ENCODE results near the gene CREBRF.
"Not testable (repeated sequence)": the region's sequence is repeated elsewhere in the genome, so short reads cannot be mapped to it uniquely, and the experiment has no call there.

CREBRF gene

DNA sequence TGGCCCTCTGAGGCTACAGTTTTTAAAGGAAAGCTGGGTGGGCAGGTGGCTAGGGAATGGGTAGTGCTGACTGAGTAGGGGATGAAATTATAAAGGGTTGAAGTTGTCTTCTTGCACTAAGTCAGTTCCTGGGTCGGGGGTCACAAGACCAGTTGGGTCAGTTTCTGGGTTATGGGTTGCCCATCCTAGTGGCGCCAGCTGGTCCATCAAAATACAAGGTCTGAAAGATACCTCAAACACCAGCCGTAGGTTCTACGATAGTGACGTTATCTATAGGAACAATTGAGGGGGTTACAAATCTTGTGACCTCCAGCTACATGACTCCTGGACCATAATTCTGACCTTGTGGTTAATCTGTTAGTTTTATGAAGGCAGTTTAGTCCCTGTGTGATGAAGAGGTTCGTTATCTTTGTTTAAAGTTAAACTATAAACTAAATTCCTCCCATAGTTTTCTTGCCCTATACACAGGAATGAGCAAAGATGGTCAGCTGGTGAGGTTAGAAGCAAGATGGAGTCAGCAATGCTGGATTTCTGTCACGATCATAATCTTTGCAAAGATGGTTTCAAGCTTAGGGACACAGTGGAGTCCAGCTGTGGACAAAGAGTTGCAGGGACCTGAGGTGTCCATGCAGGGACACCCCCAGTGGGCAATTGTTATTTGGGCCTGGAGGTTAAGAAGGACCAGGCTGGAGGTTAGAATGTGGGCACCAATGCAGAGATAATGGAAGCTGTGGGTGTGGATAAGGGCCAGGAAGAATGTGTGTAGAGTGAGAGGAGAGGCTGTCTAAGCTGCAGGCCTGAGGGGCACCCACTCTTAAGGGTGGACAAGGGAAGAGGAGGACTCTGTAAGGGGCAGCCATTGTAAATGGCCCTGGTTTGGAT is 14.0 kb upstream of the CREBRF start:
- TF ChIP-seq, protein P1, sequence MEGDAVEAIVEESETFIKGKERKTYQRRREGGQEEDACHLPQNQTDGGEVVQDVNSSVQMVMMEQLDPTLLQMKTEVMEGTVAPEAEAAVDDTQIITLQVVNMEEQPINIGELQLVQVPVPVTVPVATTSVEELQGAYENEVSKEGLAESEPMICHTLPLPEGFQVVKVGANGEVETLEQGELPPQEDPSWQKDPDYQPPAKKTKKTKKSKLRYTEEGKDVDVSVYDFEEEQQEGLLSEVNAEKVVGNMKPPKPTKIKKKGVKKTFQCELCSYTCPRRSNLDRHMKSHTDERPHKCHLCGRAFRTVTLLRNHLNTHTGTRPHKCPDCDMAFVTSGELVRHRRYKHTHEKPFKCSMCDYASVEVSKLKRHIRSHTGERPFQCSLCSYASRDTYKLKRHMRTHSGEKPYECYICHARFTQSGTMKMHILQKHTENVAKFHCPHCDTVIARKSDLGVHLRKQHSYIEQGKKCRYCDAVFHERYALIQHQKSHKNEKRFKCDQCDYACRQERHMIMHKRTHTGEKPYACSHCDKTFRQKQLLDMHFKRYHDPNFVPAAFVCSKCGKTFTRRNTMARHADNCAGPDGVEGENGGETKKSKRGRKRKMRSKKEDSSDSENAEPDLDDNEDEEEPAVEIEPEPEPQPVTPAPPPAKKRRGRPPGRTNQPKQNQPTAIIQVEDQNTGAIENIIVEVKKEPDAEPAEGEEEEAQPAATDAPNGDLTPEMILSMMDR (IDR thresholded peaks at IDR 0.05; ENCODE audit: extremely low read depth, missing control alignments): no peak
- DNase-seq (ENCODE audit: low spot score): no peak

DNA sequence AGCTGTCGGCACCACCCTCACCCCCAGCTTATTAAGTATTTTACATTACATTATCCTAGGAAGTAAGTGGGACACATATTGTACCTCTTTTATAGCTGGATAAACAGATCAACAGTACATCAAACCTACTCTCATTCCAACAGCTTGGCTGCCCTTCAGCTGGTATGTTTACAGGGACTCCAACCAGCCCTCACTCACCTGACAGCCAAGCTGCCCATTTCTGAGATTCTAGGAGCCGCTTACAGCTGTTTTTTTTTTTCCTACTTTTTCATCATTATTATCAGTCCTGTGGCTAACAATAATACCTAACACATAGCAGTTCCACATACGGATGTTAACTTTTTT is 13.4 kb upstream of the CREBRF start:
- TF ChIP-seq, protein P1 (IDR thresholded peaks at IDR 0.05; ENCODE audit: extremely low read depth, missing control alignments): no peak
- no peak for DNase-seq (ENCODE audit: low spot score)

DNA sequence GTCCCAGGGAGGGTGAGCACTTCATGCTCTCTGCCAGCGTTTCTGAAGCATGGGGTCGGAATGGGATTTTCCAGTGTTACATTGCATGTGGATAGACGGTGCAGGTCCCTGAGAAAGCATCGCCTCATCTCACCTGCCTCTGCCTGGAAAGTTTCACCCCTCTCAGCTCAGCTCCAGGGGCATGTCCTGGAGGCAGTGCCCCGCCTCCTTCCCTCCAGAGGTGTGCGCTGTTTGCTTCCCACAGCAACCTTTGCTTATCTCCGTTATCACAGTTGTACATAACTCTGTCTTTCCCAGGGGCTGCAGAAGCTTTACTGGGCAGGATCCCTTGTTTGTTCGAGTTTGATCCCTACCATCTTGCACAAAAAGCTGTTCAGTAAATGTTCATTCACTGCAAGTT is 10.7 kb upstream of the CREBRF start:
- TF ChIP-seq, protein P1 (IDR thresholded peaks at IDR 0.05; ENCODE audit: extremely low read depth, missing control alignments): no peak
- DNase-seq (ENCODE audit: low spot score): no peak

DNA sequence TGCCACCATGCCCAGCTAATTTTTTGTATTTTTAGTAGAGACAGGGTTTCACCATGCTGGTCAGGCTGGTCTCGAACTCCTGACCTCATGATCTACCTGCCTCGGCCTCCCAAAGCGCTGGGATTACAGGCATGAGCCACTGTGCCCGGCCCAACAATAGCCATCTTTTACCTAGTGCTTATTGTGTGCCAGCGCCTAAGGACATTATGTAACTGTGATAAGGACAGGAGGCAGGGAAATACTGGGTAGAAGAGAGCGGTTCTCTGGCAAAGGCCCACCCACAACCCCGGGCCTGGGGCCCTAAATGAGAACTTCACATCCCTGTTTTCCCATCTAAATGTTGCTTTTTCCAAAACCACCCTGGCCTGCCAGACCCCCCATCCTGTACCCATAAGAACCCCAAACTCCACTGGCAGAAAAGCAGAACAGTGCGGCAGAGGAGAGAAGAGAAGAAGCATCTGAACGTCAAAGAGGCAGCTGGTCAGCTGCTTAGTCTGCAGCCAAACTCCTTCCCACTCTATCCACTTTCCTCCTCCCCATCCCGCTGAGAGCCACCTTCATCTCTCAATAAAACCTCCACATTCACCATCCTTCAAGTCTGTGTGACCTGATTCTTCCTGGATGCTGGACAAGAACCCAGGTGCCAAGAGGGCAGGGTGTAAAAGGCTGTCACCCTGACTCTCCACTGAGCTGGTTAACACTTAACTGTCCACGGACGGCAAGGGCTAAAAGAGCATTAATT is 8.9 kb upstream of the CREBRF start:
- DNase-seq (ENCODE audit: low spot score): not testable (repeated sequence)

DNA sequence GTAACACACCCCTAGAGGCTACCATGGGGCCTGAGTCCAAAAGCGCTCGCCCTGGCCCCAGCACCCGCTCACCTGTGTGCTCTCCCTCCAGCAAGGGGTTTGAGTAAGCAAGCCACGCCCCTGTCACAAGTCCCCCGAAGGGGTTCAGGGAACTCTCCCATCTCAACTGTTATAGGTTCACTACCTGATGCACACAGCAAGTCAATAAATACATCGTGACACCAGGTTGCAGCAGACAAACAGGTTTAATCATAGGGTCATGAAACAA is 8.4 kb upstream of the CREBRF start:
- TF ChIP-seq, protein P1 (IDR thresholded peaks at IDR 0.05; ENCODE audit: extremely low read depth, missing control alignments): no peak
- no peak for DNase-seq (ENCODE audit: low spot score)

DNA sequence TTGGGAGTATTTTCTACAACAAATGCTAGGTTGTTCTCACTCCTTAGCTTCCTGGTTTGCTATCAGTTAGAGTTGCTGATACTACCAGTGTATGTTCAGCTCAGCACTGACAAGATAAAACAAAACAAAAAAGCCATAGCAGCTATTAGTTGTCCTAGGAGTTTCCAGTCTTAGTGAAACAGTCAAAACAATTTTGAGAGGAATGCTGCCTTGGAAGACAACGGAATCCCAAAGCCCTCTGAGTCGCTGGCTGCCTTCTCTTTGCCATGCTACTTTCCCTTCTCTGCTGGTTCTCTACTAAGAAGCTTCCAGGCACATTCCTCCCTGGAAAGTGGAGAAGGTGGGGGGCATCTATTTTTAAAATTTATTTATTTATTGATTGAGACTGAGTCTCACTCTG is 5.4 kb upstream of the CREBRF start:
- no peak for DNase-seq (ENCODE audit: low spot score)
- TF ChIP-seq, protein P1 (IDR thresholded peaks at IDR 0.05; ENCODE audit: extremely low read depth, missing control alignments): no peak

DNA sequence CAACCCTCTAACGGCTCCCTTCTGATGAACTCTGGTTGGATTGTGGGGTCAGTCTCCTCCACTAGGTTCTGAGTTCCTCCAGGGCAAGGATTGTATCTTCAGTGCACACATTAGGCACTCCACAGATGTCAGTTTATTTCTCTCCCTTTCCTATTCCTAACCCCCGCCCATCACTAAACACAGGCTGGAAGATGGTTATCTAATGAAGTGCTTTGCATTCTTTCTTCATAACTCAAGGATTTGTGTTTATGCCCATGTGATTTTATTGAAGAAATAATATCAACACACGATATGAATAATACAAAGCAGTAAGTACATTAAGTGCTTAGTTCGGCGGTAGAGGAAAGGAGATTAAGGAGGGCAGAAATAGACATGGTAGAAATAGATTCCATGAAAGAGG is 4.4 kb upstream of the CREBRF start:
- TF ChIP-seq, protein P1 (IDR thresholded peaks at IDR 0.05; ENCODE audit: extremely low read depth, missing control alignments): no peak
- DNase-seq (ENCODE audit: low spot score): no peak

DNA sequence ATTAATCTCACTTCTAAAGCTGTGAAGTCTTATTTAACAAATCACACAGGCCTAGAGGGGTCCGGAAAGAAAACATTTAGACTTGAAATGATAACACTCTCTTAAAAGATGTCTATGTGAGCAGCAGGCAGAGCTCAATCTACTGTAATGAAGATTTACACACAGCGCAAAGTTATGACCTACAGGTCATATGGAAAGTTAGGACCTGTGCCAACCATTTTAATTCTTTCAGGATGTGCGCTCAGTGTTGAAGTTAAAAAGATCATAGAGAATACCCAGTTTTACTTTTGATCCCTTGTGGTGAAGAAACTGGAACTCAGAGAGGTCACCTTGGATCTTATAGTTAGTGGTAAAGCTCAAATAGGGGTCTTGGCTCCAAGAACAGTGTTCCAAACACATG is 3.1 kb upstream of the CREBRF start:
- TF ChIP-seq, protein P1 (IDR thresholded peaks at IDR 0.05; ENCODE audit: extremely low read depth, missing control alignments): no peak
- DNase-seq (ENCODE audit: low spot score): no peak

Data from GM20000 (cell line).